Measurements from ENCODE around the gene GNAT1.

DNA sequence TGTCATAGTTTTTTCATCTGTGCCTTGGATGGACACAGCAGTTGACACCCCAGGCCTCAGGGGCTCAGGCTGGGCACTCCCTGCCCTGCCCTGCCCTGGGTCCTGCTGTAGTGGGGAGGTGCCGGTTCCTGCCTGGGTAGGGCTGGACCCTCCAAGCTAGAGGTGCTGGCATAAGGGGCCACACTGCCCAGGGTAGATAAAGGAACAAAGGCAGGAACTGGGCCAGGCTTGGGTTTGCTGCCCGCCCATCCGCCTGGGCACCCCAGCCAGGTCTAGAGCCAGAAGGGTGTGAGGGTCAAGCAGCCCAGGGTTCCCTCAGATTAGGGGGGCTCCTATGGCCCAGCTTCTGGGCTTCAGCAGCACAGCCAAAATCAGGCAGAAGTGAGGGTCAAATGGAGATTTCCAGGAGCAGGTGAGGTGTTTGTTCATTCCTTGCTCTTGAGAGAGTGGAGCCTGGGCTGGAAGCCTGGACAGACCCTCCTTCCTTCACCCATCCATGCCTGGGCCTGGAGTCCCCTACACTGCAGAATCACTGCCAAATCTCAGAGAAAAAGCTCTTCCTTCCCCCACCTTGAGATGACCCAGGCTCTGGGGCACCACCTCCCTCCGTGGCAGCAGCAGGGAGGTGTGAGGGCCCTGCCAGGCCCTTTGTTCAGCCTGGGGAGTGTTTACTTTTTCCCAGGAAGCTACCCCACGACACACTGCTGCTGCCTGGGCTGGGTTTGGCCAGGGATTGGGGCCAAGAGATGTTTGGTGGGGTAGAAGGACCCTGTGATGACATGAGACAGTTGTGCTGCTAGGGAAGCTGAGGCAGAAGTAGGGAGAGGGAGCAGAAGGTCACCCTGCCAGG lies 29.2 kb upstream of the GNAT1 start:
- TF ChIP-seq, protein P1, sequence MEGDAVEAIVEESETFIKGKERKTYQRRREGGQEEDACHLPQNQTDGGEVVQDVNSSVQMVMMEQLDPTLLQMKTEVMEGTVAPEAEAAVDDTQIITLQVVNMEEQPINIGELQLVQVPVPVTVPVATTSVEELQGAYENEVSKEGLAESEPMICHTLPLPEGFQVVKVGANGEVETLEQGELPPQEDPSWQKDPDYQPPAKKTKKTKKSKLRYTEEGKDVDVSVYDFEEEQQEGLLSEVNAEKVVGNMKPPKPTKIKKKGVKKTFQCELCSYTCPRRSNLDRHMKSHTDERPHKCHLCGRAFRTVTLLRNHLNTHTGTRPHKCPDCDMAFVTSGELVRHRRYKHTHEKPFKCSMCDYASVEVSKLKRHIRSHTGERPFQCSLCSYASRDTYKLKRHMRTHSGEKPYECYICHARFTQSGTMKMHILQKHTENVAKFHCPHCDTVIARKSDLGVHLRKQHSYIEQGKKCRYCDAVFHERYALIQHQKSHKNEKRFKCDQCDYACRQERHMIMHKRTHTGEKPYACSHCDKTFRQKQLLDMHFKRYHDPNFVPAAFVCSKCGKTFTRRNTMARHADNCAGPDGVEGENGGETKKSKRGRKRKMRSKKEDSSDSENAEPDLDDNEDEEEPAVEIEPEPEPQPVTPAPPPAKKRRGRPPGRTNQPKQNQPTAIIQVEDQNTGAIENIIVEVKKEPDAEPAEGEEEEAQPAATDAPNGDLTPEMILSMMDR (CRISPR knock-in tag; IDR thresholded peaks at IDR 0.05): no peak
- no peak for TF ChIP-seq EZH2 (conservative IDR thresholded peaks at IDR 0.05; ENCODE audit: low read depth, low read length)
- TF ChIP-seq TAF1 (CRISPR knock-in tag; IDR thresholded peaks at IDR 0.05): no peak
- no peak for TF ChIP-seq MEIS1 (CRISPR knock-in tag; IDR thresholded peaks at IDR 0.05; ENCODE audit: borderline replicate concordance)
- no peak for TF ChIP-seq ZNF382 (CRISPR knock-in tag; IDR thresholded peaks at IDR 0.05; ENCODE audit: borderline replicate concordance)
- TF ChIP-seq ZBED4 (CRISPR knock-in tag; IDR thresholded peaks at IDR 0.05; ENCODE audit: borderline replicate concordance): no peak
- no peak for TF ChIP-seq SMAD1 (CRISPR knock-in tag; IDR thresholded peaks at IDR 0.05; ENCODE audit: borderline replicate concordance, low read depth)
- TF ChIP-seq ZNF354B (CRISPR knock-in tag; IDR thresholded peaks at IDR 0.05): no peak
- no peak for TF ChIP-seq ZSCAN29 (CRISPR knock-in tag; conservative IDR thresholded peaks at IDR 0.05)
- no peak for TF ChIP-seq SOX13 (IDR thresholded peaks at IDR 0.05)
- TF ChIP-seq SOX13 (CRISPR knock-in tag; conservative IDR thresholded peaks at IDR 0.05 in 1 of 2, IDR thresholded peaks at IDR 0.05 in 1 of 2): no peak
- TF ChIP-seq JUND (CRISPR knock-in tag; IDR thresholded peaks at IDR 0.05): no peak
- no peak for TF ChIP-seq GABPA (IDR thresholded peaks at IDR 0.05; ENCODE audit: low read depth, low read length)
- TF ChIP-seq GABPA (CRISPR knock-in tag; IDR thresholded peaks at IDR 0.05; ENCODE audit: low read depth): no peak

Data from HepG2 (cell line).